Activated T-cell treated with anti-CD3 and anti-CD28 coated beads, Interleukin-2, amount 50 U/mL, for 4 hours (primary cell): ENCODE measurements around the gene SYNDIG1L. TPM values are rescaled to one million over a fixed set of nuclear protein-coding genes. Genes with fewer than 3 reads are reported as not detected.

Experiments
- ATAC-seq, 2 donors: fragments of 200-7000 bp; cut with Tn5 transposase; one replicate each; pipeline ENCODE4 v1.10.0; 2021
- DNase-seq: peaks from one replicate; pipeline ENCODE4 v3.0.0-alpha.2; 2020
- H3K27me3 Mint-ChIP-seq: one replicate; pipeline ENCODE4 v1.8.0; 2021; ENCODE audit warnings: low read depth, mixed read lengths
- H3K36me3 Mint-ChIP-seq: one replicate; pipeline ENCODE4 v1.8.0; 2022; ENCODE audit warnings: mixed read lengths; ENCODE audit not compliant: insufficient read depth
- H3K4me1 Mint-ChIP-seq: one replicate; pipeline ENCODE4 v1.8.0; 2021; ENCODE audit warnings: low read depth, mixed read lengths
- H3K4me3 Mint-ChIP-seq: one replicate; pipeline ENCODE4 v1.8.0; 2021; ENCODE audit warnings: mild to moderate bottlenecking, moderate library complexity, mixed read lengths
- H3K9me3 Mint-ChIP-seq: one replicate; pipeline ENCODE4 v1.8.0; 2021; ENCODE audit warnings: mixed read lengths
- total RNA-seq, 3 donors: library from RNA; stranded (reverse); gene quantifications; one replicate each; pipeline ENCODE4 v1.2.1, GENCODE V29; 2021

Gene SYNDIG1L
- total RNA-seq, 3 donors from 2014 or later: not detected

GRCh38 chr14:74418031-74418430 lies 8.0 kb downstream of the SYNDIG1L start:
- Mint-ChIP-seq H3K27me3 (peaks cover 29% of the 10 kb centered on the region), H3K36me3 (no peaks in the 10 kb centered on the region), H3K4me3 (no peak overlapping the region), H3K9me3 (peaks cover 6% of the 10 kb centered on the region), H3K4me1 (no peaks in the 10 kb centered on the region)
- no peak for ATAC-seq
- no peak for DNase-seq

- DNase-seq (no peak), ATAC-seq (no peak)
- Mint-ChIP-seq H3K4me1 (no peaks in the 10 kb centered on the region), H3K36me3 (no peaks in the 10 kb centered on the region), H3K27me3 (peaks cover 26% of the 10 kb centered on the region), H3K4me3 (no peak overlapping the region), H3K9me3 (peaks cover 6% of the 10 kb centered on the region)
These were observed 8.4 kb downstream of the SYNDIG1L start for GRCh38 chr14:74417611-74418010.

GRCh38 chr14:74417201-74417600 lies 8.8 kb downstream of the SYNDIG1L start:
- H3K4me3 Mint-ChIP-seq: no peak overlapping the region
- peaks cover 6% of the 10 kb centered on the region for H3K9me3 Mint-ChIP-seq
- H3K27me3 Mint-ChIP-seq: peaks cover 24% of the 10 kb centered on the region
- ATAC-seq: no peak
- no peaks in the 10 kb centered on the region for H3K36me3 Mint-ChIP-seq
- no peaks in the 10 kb centered on the region for H3K4me1 Mint-ChIP-seq
- no peak for DNase-seq

- ATAC-seq (no peak), DNase-seq (no peak)
- no peak overlapping the region for H3K4me3 Mint-ChIP-seq
- H3K27me3 Mint-ChIP-seq: peaks cover 21% of the 10 kb centered on the region
- H3K36me3 Mint-ChIP-seq: no peaks in the 10 kb centered on the region
- no peaks in the 10 kb centered on the region for H3K9me3 Mint-ChIP-seq
- H3K4me1 Mint-ChIP-seq: no peaks in the 10 kb centered on the region
These were observed 10.9 kb downstream of the SYNDIG1L start for GRCh38 chr14:74415115-74415437.

- Mint-ChIP-seq H3K4me1 (no peaks in the 10 kb centered on the region), H3K4me3 (no peak overlapping the region), H3K9me3 (no peaks in the 10 kb centered on the region), H3K27me3 (peaks cover 21% of the 10 kb centered on the region), H3K36me3 (no peaks in the 10 kb centered on the region)
- no peak for ATAC-seq
- DNase-seq: no peak
These were observed 11.5 kb downstream of the SYNDIG1L start for GRCh38 chr14:74414403-74415114.

- no peaks in the 10 kb centered on the region for H3K36me3 Mint-ChIP-seq
- H3K9me3 Mint-ChIP-seq: no peaks in the 10 kb centered on the region
- no peaks in the 10 kb centered on the region for H3K4me1 Mint-ChIP-seq
- H3K4me3 Mint-ChIP-seq: no peak overlapping the region
- DNase-seq (no peak), ATAC-seq (no peak)
- H3K27me3 Mint-ChIP-seq: peaks cover 21% of the 10 kb centered on the region
These were observed 12.4 kb downstream of the SYNDIG1L start for GRCh38 chr14:74413627-74414026.

GRCh38 chr14:74412753-74413152 lies 13.3 kb downstream of the SYNDIG1L start:
- Mint-ChIP-seq H3K27me3 (peaks cover 21% of the 10 kb centered on the region), H3K36me3 (no peaks in the 10 kb centered on the region), H3K4me3 (no peak overlapping the region), H3K4me1 (no peaks in the 10 kb centered on the region), H3K9me3 (no peaks in the 10 kb centered on the region)
- no peak for ATAC-seq
- no peak for DNase-seq

GRCh38 chr14:74411671-74412070 lies 14.3 kb downstream of the SYNDIG1L start:
- DNase-seq: no peak
- no peaks in the 10 kb centered on the region for H3K4me1 Mint-ChIP-seq
- no peaks in the 10 kb centered on the region for H3K36me3 Mint-ChIP-seq
- no peak overlapping the region for H3K4me3 Mint-ChIP-seq
- H3K27me3 Mint-ChIP-seq: peaks cover 21% of the 10 kb centered on the region
- H3K9me3 Mint-ChIP-seq: no peaks in the 10 kb centered on the region
- no peak for ATAC-seq

GRCh38 chr14:74409441-74409840 lies 16.6 kb downstream of the SYNDIG1L start:
- H3K4me1 Mint-ChIP-seq: no peaks in the 10 kb centered on the region
- no peaks in the 10 kb centered on the region for H3K9me3 Mint-ChIP-seq
- H3K27me3 Mint-ChIP-seq: peaks cover 13% of the 10 kb centered on the region
- H3K36me3 Mint-ChIP-seq: no peaks in the 10 kb centered on the region
- ATAC-seq (no peak), DNase-seq (no peak)
- no peak overlapping the region for H3K4me3 Mint-ChIP-seq

GRCh38 chr14:74408870-74409269 lies 17.1 kb downstream of the SYNDIG1L start:
- H3K36me3 Mint-ChIP-seq: no peaks in the 10 kb centered on the region
- H3K27me3 Mint-ChIP-seq: peaks cover 10% of the 10 kb centered on the region
- peaks cover 2% of the 10 kb centered on the region for H3K4me1 Mint-ChIP-seq
- no peak for DNase-seq
- H3K4me3 Mint-ChIP-seq: no peak overlapping the region
- ATAC-seq: no peak
- no peaks in the 10 kb centered on the region for H3K9me3 Mint-ChIP-seq

GRCh38 chr14:74407801-74408154 lies 18.2 kb downstream of the SYNDIG1L start:
- no peak overlapping the region for H3K4me3 Mint-ChIP-seq
- DNase-seq (no peak), ATAC-seq (no peak)
- H3K4me1 Mint-ChIP-seq: peaks cover 5% of the 10 kb centered on the region
- peaks cover 8% of the 10 kb centered on the region for H3K27me3 Mint-ChIP-seq
- H3K36me3 Mint-ChIP-seq: no peaks in the 10 kb centered on the region
- no peaks in the 10 kb centered on the region for H3K9me3 Mint-ChIP-seq

- ATAC-seq (no peak), DNase-seq (no peak)
- no peaks in the 10 kb centered on the region for H3K9me3 Mint-ChIP-seq
- peaks cover 8% of the 10 kb centered on the region for H3K27me3 Mint-ChIP-seq
- H3K4me3 Mint-ChIP-seq: no peak overlapping the region
- H3K36me3 Mint-ChIP-seq: no peaks in the 10 kb centered on the region
- H3K4me1 Mint-ChIP-seq: peaks cover 10% of the 10 kb centered on the region
These were observed 18.8 kb downstream of the SYNDIG1L start for GRCh38 chr14:74407021-74407800.

GRCh38 chr14:74405663-74406062 lies 20.3 kb downstream of the SYNDIG1L start:
- H3K4me3 Mint-ChIP-seq: no peak overlapping the region
- no peaks in the 10 kb centered on the region for H3K9me3 Mint-ChIP-seq
- no peak for ATAC-seq
- no peaks in the 10 kb centered on the region for H3K36me3 Mint-ChIP-seq
- peaks cover 26% of the 10 kb centered on the region for H3K4me1 Mint-ChIP-seq
- H3K27me3 Mint-ChIP-seq: no peaks in the 10 kb centered on the region
- DNase-seq: no peak

GRCh38 chr14:74404435-74404834 lies 21.6 kb downstream of the SYNDIG1L start:
- no peaks in the 10 kb centered on the region for H3K27me3 Mint-ChIP-seq
- H3K36me3 Mint-ChIP-seq: no peaks in the 10 kb centered on the region
- ATAC-seq (no peak), DNase-seq (no peak)
- H3K4me1 Mint-ChIP-seq: peaks cover 33% of the 10 kb centered on the region
- no peaks in the 10 kb centered on the region for H3K9me3 Mint-ChIP-seq
- H3K4me3 Mint-ChIP-seq: no peak overlapping the region
